ENCODE measurements around the gene CRYBA4.
"Not testable (repeated sequence)": the region's sequence is repeated elsewhere in the genome, so short reads cannot be mapped to it uniquely, and the experiment has no call there.

Gene CRYBA4

GRCh38 chr22:26597026-26597425 is 24.7 kb upstream of the CRYBA4 start:
- DNase-seq (ENCODE audit: low read depth in 2 of 2), result peak in 1 of 2 donors; percentile 17

GRCh38 chr22:26597480-26597879 is 24.3 kb upstream of the CRYBA4 start:
- DNase-seq (ENCODE audit: low read depth in 2 of 2), result no peak

DNA sequence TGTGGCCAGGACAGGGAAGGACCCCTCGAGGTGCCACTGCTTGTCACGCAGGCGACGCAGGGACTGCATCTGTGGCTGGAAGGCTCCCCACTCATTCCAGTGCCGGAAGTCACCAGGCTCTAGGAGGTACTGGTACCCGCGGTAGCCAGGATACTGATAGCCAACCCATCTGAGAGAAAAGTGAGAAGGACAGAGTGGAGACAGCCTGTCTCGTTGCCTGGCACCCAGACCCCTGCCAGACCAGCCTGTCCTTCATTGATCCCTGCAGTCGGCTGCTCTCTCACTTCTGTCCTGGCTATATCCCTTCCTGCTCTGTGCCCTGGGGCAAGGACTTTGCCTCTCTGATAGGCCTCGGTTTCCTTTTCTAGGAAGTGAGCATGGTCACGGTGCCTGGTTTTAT is 22.3 kb upstream of the CRYBA4 start:
- no peak for DNase-seq (ENCODE audit: low read depth in 2 of 2)

DNA sequence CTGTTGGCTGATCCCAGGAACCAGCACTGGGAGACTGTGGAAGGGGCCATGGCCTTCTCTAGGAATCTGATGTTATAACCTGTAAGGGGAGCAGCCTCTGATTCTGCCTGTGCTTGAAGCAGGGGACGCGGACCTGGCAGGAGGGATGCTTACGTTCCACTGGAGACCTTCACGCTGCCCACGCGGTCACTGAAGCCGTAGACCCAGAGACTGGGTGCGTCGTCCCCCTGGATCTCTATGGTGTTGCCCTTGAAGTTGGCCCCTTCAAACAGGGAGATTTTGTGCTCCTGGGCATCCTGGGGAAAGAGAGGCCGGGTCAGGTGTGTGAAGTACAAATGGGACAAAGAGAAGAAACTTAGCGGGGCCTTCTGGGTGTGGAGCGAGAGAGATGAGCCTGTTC is 20.0 kb upstream of the CRYBA4 start:
- DNase-seq (ENCODE audit: low read depth in 2 of 2), result no peak

DNA sequence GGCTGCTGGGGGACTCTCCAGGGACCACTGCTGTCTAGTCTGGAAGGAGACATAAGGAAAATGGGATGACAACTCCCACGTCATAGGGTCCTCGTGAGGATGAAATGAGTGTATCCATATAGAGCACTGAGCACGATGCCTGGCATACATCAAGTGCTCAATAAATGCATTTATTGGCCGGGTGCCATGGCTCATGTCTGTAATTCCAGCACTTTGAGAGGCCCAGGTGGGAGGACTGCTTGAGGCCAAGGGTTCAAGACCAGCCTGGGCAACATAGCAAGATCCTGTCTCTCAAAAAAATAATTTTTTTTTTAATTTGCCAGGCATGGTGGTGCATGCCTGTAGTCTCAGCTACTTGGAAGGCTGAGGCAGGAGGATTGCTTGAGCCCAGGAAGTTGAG is 19.6 kb upstream of the CRYBA4 start:
- no peak for DNase-seq (ENCODE audit: low read depth in 2 of 2)

DNA sequence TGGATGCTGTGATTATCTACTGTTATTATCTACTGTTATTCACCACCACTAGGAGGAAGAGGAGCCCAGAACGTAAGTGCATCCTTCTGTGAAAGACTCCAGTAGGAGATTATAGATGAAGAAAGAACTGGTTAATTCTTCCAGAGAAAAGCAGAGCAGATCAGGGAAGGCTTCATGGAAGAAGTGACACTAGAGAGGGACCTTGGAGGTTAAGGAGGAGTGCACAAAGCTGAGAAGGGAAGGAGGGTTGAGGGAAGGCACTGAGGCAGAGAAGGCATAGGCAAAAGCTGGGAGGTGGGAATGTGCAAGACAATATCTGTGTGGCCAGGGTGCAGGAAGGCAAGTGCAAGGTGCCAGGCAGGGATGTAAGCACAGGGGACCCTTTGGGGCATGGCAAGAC is 17.4 kb upstream of the CRYBA4 start:
- DNase-seq (ENCODE audit: low read depth in 2 of 2), result no peak

DNA sequence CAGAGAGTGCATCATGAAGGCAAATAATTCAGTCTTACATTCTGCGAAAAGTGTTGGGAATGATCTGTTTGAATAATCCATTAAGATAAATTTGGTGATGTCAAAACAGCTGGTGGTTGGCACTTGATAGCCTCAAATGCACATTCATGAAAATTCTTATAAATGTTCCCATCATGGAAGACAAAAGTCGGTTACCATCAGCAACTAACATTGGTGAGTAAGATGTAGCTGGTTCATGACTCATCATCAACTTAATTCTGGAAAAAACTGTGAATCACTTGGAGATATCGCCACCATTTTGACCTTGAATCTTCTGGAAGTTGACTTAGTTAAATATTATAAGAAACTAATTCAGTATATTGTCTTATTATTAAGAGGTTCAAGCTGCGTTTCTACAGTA is 15.2 kb upstream of the CRYBA4 start:
- no peak for DNase-seq (ENCODE audit: low read depth in 2 of 2)

GRCh38 chr22:26608129-26608528 is 13.6 kb upstream of the CRYBA4 start:
- DNase-seq (ENCODE audit: low read depth in 2 of 2), result no peak

DNA sequence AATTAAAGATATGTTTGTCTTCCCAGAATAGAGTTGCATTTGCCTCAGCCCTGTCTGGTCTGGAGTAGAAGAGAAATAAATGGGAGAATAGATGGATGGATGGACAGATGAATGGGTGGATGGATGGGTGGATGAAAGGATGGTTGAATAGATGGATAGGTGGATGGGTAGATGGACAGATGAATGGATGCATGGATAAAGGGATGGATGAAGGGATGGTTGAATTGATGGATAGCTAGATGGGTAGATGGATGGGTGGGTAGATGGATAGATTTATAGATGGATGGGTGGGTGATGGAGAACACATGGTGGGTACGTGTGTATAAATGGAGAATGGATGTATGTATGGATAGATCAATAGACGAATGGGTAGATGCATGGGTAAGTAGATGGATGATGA is 12.5 kb upstream of the CRYBA4 start:
- DNase-seq (ENCODE audit: low read depth in 2 of 2), result no peak

DNA sequence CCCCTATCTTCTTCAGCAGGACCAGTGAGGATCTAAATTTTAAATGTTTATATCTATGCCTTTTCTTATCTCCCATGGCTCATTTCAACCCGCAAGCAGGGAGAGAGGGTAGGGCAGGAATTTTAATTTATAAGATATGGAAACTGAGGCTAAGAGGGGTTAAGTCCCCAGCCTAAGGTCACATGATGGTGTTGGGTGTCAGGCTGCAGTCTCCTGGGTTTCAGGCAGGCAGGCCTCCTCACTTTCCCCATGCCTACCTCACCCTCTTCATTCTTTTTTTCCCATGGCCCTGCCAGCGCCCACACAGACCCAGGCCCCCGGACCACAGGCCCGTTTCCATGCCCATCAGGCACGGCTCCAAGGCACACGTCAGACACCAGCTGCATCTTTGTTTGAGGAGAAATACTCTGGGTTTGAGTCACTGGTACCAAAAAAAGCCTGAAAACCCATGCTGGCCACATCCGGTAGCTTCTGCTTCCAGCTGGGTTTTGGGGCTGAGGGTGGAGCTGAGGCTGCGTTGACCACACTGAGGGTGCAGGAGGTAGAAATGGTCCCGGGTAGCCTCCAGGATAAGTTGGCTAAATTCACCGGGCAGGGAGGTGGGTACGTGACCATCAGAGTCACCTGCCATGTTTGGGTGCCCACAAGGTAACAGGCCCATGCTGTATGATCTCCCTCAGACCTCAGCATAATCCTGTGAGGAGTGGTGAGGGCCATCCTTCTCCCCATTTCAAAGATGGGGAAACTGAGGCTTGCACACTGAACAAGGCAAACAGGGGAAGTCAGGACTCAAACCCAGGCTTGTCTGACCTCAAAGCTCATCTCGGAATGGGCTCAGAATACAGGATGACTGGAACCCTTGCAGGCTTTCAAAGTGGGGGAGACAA is 11.4 kb upstream of the CRYBA4 start:
- DNase-seq (ENCODE audit: low read depth in 2 of 2), result peak in 1 of 2 donors; percentile 35

GRCh38 chr22:26610996-26611395 is 10.8 kb upstream of the CRYBA4 start:
- no peak for DNase-seq (ENCODE audit: low read depth in 2 of 2)

GRCh38 chr22:26612652-26613051 is 9.1 kb upstream of the CRYBA4 start:
- DNase-seq (ENCODE audit: low read depth in 2 of 2), result no peak

DNA sequence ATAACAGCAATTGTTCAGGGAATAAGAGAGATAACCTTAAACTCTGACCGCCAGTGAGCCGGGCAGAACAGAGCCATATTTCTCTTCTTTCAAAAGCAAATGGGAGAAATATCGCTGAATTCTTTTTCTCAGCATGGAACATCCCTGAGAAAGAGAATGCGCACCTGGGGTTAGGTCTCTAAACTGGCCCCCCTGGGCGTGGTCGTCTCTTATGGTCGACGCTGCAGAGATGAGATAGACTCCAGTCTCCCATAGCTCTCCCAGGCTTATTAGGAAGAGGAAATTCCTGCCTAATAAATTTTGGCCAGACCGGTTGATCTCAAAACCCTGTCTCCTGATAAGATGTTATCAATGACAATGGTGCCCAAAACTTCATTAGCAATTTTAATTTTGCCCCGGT is 8.0 kb upstream of the CRYBA4 start:
- DNase-seq (ENCODE audit: low read depth in 2 of 2), result not testable (repeated sequence)

GRCh38 chr22:26614322-26614721 is 7.4 kb upstream of the CRYBA4 start:
- DNase-seq (ENCODE audit: low read depth in 2 of 2), result no peak

DNA sequence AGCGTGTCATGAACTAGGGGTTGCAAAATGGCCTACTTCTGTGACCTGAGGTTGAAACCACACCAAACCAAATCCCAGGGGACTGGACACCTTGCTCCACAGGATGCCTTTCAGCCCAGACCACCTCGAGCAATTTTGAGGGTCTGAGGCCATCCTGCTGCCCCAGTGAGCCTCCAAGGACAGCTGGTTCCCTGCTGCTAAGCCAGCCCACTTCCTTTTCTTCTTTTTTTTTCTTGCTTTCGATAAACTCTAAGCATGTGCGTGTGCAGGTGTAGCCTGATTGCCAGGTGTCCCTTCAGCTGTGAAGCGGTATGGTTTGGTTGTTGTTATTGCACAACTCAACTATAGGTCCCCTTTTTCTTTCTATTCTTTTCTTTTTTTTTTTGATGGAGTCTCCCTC is 6.6 kb upstream of the CRYBA4 start:
- DNase-seq (ENCODE audit: low read depth in 2 of 2), result no peak

DNA sequence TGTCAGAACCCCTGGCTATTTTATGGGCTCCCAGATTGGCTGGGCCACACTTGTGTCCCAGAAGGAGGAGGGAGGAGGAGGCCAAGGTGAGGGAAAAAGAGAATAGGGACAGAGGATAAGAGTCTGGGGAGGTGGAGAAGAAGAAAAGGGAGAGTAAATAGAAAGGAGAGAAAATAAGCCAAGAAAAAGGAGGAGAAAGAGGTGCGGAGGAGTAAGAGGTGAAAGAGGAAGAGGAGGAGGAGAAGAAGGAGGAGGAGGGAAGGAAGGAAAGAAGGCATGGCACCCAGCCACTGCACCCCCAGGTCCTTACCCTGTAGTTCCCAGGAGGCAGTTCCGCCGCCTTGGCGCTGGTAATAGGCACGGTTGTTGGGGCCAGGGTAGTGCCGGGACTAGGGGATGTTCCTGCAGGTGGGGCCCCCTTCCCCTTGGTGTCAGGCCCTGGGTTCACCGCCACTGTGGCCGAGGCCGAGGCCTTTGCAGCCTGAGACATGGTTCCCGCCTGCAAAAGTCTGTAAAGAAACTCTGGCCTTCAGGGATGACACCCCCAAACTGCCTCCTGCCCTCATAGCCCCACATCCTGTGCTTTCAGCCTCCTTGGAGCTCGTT is 5.8 kb upstream of the CRYBA4 start:
- no peak for DNase-seq (ENCODE audit: low read depth in 2 of 2)

- no peak for DNase-seq (ENCODE audit: low read depth in 2 of 2)
These were observed 5.1 kb upstream of the CRYBA4 start for GRCh38 chr22:26616650-26617049.

GRCh38 chr22:26617271-26618199 is 4.2 kb upstream of the CRYBA4 start, which contains the start of gene CRYBB1:
Gene CRYBB1 (minus strand): TSS chr22:26618027. CDS start chr22:26616319, 1,708 bp downstream.
- DNase-seq (ENCODE audit: low read depth in 2 of 2), result no peak

GRCh38 chr22:26618455-26618854 is 3.3 kb upstream of the CRYBA4 start:
- no peak for DNase-seq (ENCODE audit: low read depth in 2 of 2)

- DNase-seq (ENCODE audit: low read depth in 2 of 2), result no peak
These were observed 2.3 kb upstream of the CRYBA4 start for GRCh38 chr22:26619510-26619909.

DNA sequence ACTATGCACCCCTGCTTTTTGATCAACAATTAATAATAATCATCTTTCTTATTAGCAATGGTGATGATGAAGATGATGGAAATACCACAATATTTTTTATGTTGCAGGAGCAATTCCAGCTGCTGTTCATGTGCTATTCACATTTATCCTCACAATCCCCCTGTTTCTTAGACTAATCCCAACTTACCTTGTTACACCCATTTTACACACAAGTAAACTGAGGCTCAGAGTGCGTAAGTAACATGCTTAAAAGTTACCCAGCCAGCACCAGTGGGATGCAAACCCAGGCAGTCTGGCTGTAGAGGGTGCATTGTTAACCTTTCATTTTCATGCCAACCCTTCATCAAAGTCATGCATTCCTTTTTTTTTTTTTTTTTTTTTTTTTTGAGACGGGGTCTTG is 1.6 kb upstream of the CRYBA4 start:
- no peak for DNase-seq (ENCODE audit: low read depth in 2 of 2)

- DNase-seq (ENCODE audit: low read depth in 2 of 2), result no peak
These were observed 2.2 kb downstream of the CRYBA4 start for GRCh38 chr22:26623984-26624383.

Measured in stimulated activated CD8-positive, alpha-beta memory T cell treated with anti-CD3 and anti-CD28 coated beads, Interleukin-7, amount 100 ng/mL, for 4 hours (primary cell).